DND-41 (cell line): ENCODE measurements around the gene ZNF462.

Source experiments
- ATAC-seq: fragments of 200-7000 bp; cut with Tn5 transposase; 3 replicates; pipeline ENCODE4 v1.9.1; 2021; ENCODE audit warnings: low read depth; ENCODE audit not compliant: insufficient read depth
- DNase-seq: peaks from one replicate; pipeline ENCODE4 v3.0.0-alpha.2; 2020
- H2AFZ ChIP-seq: 2 replicates; pipeline ENCODE4 v1.6.0; 2012; ENCODE audit warnings: low read depth, low read length
- H3K27ac ChIP-seq: 2 replicates; pipeline ENCODE4 v1.5.1; 2012; ENCODE audit warnings: low read length, inconsistent platforms
- H3K27me3 ChIP-seq: fragments of 200-600 bp; sonication (generic); 2 replicates; pipeline ENCODE4 v1.6.0; 2012; ENCODE audit warnings: low read length, mild to moderate bottlenecking, inconsistent platforms; ENCODE audit not compliant: insufficient read depth, poor library complexity
- H3K36me3 ChIP-seq: 2 replicates; pipeline ENCODE4 v1.5.1; 2012; ENCODE audit warnings: low read length, inconsistent platforms; ENCODE audit not compliant: insufficient read depth
- H3K4me1 ChIP-seq: 2 replicates; pipeline ENCODE4 v1.5.1; 2012; ENCODE audit warnings: mild to moderate bottlenecking, low read length; ENCODE audit not compliant: insufficient read depth
- H3K4me2 ChIP-seq: 2 replicates; pipeline ENCODE4 v1.6.0; 2012; ENCODE audit warnings: mild to moderate bottlenecking, moderate library complexity, low read length, inconsistent platforms; ENCODE audit not compliant: insufficient read depth
- H3K4me3 ChIP-seq, 2 experiments: fragments of 200-600 bp in 1 of 2; shearing (Covaris generic) in 1 of 2; 2 replicates each; pipeline ENCODE4 v1.5.1; 2012 to 2016; ENCODE audit warnings: inconsistent platforms in 2 of 2, low read length in 2 of 2, mild to moderate bottlenecking in 2 of 2, low read depth in 1 of 2, moderate library complexity in 1 of 2
- H3K79me2 ChIP-seq: 2 replicates; pipeline ENCODE4 v1.6.0; 2012; ENCODE audit warnings: low read length, inconsistent platforms; ENCODE audit not compliant: insufficient read depth
- H3K9ac ChIP-seq: 2 replicates; pipeline ENCODE4 v1.6.0; 2012; ENCODE audit warnings: low read depth, mild to moderate bottlenecking, inconsistent platforms, low read length, moderate library complexity
- H3K9me3 ChIP-seq: 2 replicates; pipeline ENCODE4 v1.5.1; 2012; ENCODE audit warnings: low read length, moderate library complexity, mild to moderate bottlenecking, inconsistent platforms; ENCODE audit not compliant: insufficient read depth, severe bottlenecking
- H4K20me1 ChIP-seq: 2 replicates; pipeline ENCODE4 v1.6.0; 2012; ENCODE audit warnings: low read length; ENCODE audit not compliant: insufficient read depth
- CTCF ChIP-seq: IDR thresholded peaks from 2 replicates; pipeline ENCODE4 v1.5.1; 2012; ENCODE audit warnings: borderline replicate concordance, low read length, moderate library complexity, mild to moderate bottlenecking; ENCODE audit not compliant: poor library complexity, severe bottlenecking; ENCODE audit errors: extremely low read depth
- EZH2 ChIP-seq: IDR thresholded peaks from 3 replicates; pipeline ENCODE4 v1.6.1; 2012; ENCODE audit warnings: borderline replicate concordance, low read depth, mild to moderate bottlenecking, moderate library complexity, low read length, inconsistent platforms; ENCODE audit not compliant: severe bottlenecking

ZNF462 gene

GRCh38 chr9:106925392-106925791 lies 62.4 kb downstream of the ZNF462 start:
- H3K4me3 ChIP-seq: no peak overlapping the region
- no peaks in the 10 kb centered on the region for H3K27me3 ChIP-seq
- no peak overlapping the region for H3K9ac ChIP-seq
- no peak for DNase-seq
- H3K27ac ChIP-seq: no peak overlapping the region
- ATAC-seq: no peak
- H3K4me2 ChIP-seq: no peak overlapping the region
- H4K20me1 ChIP-seq: no peaks in the 10 kb centered on the region
- H2AFZ ChIP-seq: no peak overlapping the region
- TF ChIP-seq EZH2 (no peak), CTCF (no peak)
- H3K79me2 ChIP-seq: no peaks in the 10 kb centered on the region
- peaks cover 45% of the 10 kb centered on the region for H3K36me3 ChIP-seq
- peaks cover 15% of the 10 kb centered on the region for H3K4me1 ChIP-seq
- no peaks in the 10 kb centered on the region for H3K9me3 ChIP-seq

- Histone ChIP-seq H3K27me3 (no peaks in the 10 kb centered on the region), H4K20me1 (no peaks in the 10 kb centered on the region), H3K4me3 (no peak overlapping the region), H3K27ac (no peak overlapping the region), H3K9me3 (no peaks in the 10 kb centered on the region), H3K9ac (no peak overlapping the region), H3K36me3 (peaks cover 57% of the 10 kb centered on the region), H2AFZ (no peak overlapping the region), H3K4me2 (no peak overlapping the region), H3K79me2 (no peaks in the 10 kb centered on the region), H3K4me1 (no peaks in the 10 kb centered on the region)
- no peak for DNase-seq
- TF ChIP-seq CTCF (no peak), EZH2 (no peak)
- no peak for ATAC-seq
These were observed 65.0 kb downstream of the ZNF462 start for GRCh38 chr9:106927916-106928315.

GRCh38 chr9:106928350-106928749 lies 65.4 kb downstream of the ZNF462 start:
- no peak overlapping the region for H2AFZ ChIP-seq

More at GRCh38 chr9:106928350-106928749, 65.4 kb downstream of the ZNF462 start:
- H3K27ac ChIP-seq: no peak overlapping the region
- no peak overlapping the region for H3K4me3 ChIP-seq
- H3K79me2 ChIP-seq: no peaks in the 10 kb centered on the region
- no peaks in the 10 kb centered on the region for H3K9me3 ChIP-seq
- no peak for ATAC-seq
- H4K20me1 ChIP-seq: no peaks in the 10 kb centered on the region
- no peak overlapping the region for H3K4me2 ChIP-seq
- TF ChIP-seq CTCF: no peak
- H3K9ac ChIP-seq: no peak overlapping the region
- no peaks in the 10 kb centered on the region for H3K27me3 ChIP-seq
- no peak for DNase-seq
- peaks cover 57% of the 10 kb centered on the region for H3K36me3 ChIP-seq
- no peaks in the 10 kb centered on the region for H3K4me1 ChIP-seq
